ENCODE results near the gene GHRHR.

The GHRHR gene

GRCh38 chr7:30987178-30987577 is 23.4 kb downstream of the GHRHR start:
- no peak for DNase-seq

DNA sequence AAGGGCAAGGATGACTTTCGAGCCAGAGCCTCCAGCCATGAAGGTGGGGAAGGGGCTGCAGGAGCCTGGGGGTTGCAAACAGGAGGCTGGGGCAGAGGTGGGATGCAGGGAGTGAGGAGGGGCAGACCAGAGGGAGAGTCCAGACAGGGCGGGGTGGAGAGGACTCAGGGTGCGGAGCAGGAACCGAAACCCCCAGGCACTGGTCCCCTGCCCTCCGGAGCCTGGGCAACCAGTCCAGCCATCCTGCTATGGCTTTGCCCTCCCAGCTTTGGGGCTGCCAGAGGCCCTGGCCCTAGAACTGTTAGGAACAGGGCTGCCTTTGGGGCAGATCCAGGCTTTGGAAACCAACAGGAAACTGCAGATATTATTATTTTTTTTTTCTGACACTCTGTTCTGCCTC is 24.2 kb downstream of the GHRHR start:
- no peak for DNase-seq

DNA sequence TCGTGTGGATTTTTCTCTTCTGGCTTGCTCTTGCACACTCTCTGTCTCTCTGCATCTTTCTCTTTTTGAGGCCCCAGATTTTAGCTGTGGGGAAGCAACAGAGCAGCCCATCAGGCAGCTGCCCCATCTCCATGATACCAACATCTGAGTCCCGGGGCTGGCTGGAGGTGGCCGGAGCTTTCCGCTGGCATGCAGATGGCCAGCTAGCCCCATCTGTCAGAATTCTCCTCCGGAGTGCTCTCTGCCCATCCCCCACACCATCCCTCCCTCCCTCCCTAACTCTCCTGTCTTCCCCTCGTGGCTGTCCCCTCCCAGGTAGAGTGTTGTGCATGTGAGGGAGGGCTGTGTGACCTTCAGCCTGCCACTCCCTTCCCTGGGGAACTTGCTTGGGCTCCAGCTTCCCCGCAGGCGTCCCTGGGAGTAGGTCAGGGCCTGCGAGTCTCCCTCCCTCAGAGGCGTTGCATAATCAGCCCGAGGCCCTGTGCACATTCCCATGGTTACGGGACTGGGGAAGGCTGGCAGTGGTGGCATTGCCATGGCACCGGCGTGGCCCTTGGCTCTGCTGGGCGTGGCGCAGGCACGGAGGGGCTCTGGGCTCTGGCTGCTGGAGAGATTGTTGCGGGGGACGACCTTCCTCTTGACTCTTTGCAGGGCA is 24.7 kb downstream of the GHRHR start:
- DNase-seq, result peak; percentile 41

DNA sequence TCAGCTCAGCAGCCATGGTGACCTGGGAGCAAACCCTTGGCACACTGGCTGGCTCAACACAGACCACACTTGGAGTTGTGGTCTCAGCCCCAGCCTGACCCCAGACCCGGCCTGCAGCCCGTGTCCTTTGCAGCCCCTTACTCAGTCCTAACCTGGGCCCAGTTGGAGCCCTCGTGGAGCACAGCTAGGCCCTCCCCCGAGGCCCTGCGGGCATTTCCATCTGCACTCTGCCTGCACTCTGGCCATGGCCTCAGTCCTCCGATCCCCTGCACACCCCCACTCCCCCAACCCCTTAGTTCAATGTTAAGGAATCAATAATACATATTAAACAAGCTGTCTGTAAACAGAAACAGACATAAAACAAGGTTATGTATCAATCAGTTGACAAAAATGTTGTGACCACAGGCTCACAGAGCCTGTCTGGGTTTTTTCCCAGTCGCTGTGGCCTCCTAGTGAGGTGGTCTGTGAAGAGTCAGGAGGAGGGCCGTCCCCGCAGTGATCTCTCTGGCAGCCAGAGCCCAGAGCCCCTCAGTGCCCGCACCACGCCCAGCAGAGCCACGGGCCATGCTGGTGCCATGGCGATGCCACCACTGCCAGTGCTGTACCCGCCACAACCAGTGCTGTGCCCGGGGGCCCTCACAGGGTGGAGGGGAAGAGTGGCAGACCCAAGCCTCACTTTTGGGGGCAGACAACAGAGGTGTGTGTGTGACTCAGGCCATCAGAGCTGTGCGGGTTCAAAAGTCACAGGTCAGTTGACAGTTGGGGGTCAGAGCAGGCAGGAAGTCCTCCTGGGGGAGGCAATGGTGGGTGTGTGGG is 25.5 kb downstream of the GHRHR start:
- DNase-seq, result no peak

DNA sequence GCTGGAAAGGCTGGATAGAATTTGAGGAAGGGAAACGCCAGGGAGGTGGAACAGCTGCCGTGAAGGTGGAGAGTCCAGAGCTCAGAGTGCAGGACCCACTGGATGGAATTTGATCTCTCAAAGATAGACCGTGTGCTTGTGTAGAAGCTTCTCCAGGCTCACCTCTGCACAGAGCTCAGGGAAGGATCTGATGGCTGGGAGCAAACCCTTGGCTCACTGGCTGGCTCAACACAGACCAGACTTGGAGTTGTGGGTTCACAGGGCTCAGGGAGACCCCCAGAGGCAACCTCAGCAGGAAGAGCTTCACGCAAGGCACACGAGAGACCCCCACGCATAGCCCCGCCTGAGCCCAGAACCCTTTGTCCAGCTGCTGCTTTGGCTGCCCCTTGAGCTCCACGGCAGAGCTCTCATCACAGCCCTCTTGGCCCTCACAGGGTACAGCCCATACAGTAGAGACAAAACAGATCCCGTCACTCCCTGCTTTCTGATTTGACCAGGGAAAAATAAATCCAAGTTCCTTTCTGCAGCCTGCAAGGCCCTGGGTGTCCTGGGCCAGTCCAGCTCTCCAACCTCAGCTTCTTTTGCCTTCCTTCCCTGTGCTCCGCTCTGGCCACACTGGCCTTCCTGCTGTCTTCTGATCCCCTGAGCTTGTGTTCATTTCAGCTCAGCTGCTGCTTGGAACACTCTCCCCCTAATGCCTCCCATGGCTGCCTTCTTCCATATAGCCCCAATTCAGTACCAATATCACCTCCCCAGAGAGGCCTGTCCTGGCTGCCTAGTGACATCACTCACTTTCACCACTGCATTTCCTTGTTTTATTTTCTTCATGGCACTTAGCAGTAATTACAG is 26.3 kb downstream of the GHRHR start:
- no peak for DNase-seq

DNA sequence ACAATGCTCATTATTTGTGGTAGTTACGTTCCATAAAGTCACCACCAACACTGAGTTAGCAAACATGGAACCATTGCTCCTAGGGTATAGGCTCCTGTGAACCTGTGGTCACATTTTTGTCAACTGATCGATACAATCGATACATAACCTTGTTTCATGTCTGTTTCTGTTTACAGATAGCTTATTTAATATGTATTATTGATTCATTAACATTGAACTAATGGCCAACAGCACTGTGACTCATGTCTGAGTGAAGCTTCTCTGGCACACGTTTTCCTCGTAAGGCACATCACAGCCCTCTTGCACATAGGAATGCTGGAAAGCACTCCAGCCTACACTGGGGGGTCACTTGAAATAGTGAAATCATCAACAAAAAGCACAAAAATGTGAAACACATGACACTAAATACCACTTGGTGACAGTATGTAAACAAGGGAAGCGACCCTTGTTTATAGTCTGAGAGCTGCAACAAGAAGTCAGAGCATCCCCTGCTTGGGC is 27.0 kb downstream of the GHRHR start:
- DNase-seq, result no peak

- DNase-seq, result peak; percentile 93
Measured at GRCh38 chr7:30992414-30992813, 28.7 kb downstream of the GHRHR start.

GRCh38 chr7:30994206-30995100 is 30.7 kb downstream of the GHRHR start:
- DNase-seq, result peak; percentile 91

- DNase-seq, result no peak
Measured at GRCh38 chr7:30995536-30995935, 31.8 kb downstream of the GHRHR start.

DNA sequence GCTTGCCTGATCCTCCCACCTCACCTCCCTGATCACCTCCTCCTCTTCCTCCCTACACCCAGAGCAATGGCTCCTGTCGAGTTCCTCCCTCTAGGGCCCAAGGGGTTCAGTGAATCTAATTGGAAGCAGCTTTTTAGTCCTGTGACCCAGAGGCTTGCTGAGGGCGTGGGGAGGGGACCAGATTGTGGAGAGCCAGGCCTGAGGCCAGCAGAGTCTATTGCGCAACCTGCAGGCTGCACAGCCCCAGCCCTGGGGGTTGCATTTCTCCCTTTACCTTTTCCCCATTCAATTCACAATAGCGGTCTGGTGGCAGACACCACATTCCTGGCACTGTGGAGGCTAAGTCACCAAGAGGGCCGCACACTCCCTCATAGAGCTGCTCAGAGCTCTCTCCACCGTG is 32.5 kb downstream of the GHRHR start:
- no peak for DNase-seq

- DNase-seq, result no peak
Measured at GRCh38 chr7:30996883-30997282, 33.1 kb downstream of the GHRHR start.

- DNase-seq, result no peak
Measured at GRCh38 chr7:30997316-30997715, 33.6 kb downstream of the GHRHR start.

DNA sequence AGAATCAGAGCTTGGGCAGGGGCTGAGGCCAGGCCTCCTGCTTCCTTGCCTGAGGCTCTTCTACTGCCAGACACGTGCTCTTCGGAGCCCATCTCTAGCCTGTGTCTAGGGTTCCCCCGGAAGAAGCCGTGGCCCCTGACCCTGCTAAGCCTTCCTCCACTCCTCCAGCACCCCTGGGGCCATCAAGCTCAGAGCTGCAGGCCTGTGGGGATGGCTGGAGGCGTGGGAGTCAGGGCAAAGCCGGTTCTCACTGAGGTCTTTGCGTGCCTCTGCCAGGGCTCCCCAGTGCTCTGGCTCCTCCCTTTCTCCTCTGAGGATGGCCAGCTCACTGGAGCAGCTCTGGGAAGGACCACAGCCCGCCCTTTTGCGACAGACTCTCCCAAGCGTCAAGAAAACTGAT is 34.4 kb downstream of the GHRHR start:
- DNase-seq, result no peak

GRCh38 chr7:31000161-31000693 is 36.5 kb downstream of the GHRHR start:
- DNase-seq, result no peak

- no peak for DNase-seq
Measured at GRCh38 chr7:31000779-31001178, 37.0 kb downstream of the GHRHR start.

GRCh38 chr7:31002256-31002655 is 38.5 kb downstream of the GHRHR start:
- DNase-seq, result peak; percentile 21

DNA sequence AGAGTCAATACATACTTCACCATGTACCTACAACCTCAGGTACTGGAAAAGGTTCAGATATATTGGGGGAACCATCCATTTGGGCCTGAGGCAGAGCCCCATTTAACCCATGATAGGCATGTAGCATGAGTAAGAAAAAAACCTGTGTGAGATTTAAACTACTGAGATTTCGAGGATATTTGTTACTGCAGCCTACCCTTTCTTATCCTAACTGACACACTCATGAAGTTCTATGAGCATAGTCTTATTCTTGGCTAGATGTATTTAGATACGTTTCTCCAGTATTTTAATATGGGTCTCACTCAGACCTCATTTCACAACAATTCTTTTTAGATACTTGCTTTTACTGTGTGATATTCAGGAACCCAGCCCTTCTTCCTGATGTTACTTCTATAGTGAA is 39.3 kb downstream of the GHRHR start:
- DNase-seq, result no peak

GRCh38 chr7:31003721-31004120 is 40.0 kb downstream of the GHRHR start:
- no peak for DNase-seq

DNA sequence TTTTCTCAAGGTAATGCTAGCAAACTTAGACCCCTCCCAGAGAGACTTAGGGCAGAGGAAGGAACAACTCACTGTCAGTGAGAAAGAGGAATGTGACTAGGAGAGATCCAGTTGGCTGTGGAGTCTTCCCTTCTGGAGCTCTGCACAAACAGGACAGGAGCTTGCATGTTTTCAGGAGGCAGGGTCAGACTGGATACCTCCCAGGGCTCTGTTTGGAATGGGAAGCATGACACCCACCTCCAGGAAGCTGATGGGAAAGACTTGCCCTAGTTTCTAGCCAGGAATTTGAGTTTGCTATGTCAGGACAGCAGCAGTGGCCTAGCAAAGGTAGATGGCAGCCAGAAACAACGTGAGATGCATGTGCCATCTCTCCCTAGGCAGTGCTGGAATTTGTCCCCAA is 40.6 kb downstream of the GHRHR start:
- no peak for DNase-seq

- no peak for DNase-seq
Measured at GRCh38 chr7:31006857-31007256, 43.1 kb downstream of the GHRHR start.

GRCh38 chr7:31007634-31008033 is 43.9 kb downstream of the GHRHR start:
- no peak for DNase-seq

GRCh38 chr7:31014826-31015225 is 51.1 kb downstream of the GHRHR start:
- peak; percentile 91 for DNase-seq
